Measurements from ENCODE around the gene FAM83F.
A peak's percentile ranks its signal among the peaks of the same experiment; 100 is the strongest.
"Not testable (repeated sequence)": the region's sequence is repeated elsewhere in the genome, so short reads cannot be mapped to it uniquely, and the experiment has no call there.

The FAM83F gene

GRCh38 chr22:40023341-40023841 is 28.6 kb downstream of the FAM83F start:
- Histone ChIP-seq H3K27me3 (ENCODE audit: low read depth, low read length) (peaks cover 10% of the 10 kb centered on the region; the same call in 1 of the 2 replicates), H3K4me2 (ENCODE audit: low read length) (no peak overlapping the region), H3K4me1 (ENCODE audit: low read length) (0 out of 2 replicates have a peak, but pooled peaks cover 3% of the 10 kb centered on the region), H3K4me3 (ENCODE audit: low read length) (no peak overlapping the region), H3K27ac (ENCODE audit: low read length) (no peak overlapping the region), H3K79me2 (ENCODE audit: low read length) (no peaks in the 10 kb centered on the region), H3K9ac (ENCODE audit: low read length) (no peak overlapping the region), H3K9me3 (ENCODE audit: insufficient read depth, low read length) (no peaks in the 10 kb centered on the region), H4K20me1 (ENCODE audit: insufficient read depth, low read length) (no peaks in the 10 kb centered on the region), H2AFZ (ENCODE audit: low read depth, low read length) (no peak overlapping the region), H3K36me3 (replicated peaks; ENCODE audit: low read depth, low read length) (no peaks in the 10 kb centered on the region)
- TF ChIP-seq EZH2phosphoT487 (IDR thresholded peaks at IDR 0.05; ENCODE audit: low read depth): no peak
- TF ChIP-seq, protein P1, sequence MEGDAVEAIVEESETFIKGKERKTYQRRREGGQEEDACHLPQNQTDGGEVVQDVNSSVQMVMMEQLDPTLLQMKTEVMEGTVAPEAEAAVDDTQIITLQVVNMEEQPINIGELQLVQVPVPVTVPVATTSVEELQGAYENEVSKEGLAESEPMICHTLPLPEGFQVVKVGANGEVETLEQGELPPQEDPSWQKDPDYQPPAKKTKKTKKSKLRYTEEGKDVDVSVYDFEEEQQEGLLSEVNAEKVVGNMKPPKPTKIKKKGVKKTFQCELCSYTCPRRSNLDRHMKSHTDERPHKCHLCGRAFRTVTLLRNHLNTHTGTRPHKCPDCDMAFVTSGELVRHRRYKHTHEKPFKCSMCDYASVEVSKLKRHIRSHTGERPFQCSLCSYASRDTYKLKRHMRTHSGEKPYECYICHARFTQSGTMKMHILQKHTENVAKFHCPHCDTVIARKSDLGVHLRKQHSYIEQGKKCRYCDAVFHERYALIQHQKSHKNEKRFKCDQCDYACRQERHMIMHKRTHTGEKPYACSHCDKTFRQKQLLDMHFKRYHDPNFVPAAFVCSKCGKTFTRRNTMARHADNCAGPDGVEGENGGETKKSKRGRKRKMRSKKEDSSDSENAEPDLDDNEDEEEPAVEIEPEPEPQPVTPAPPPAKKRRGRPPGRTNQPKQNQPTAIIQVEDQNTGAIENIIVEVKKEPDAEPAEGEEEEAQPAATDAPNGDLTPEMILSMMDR (IDR thresholded peaks at IDR 0.05; ENCODE audit: low read depth, low read length): no peak

DNA sequence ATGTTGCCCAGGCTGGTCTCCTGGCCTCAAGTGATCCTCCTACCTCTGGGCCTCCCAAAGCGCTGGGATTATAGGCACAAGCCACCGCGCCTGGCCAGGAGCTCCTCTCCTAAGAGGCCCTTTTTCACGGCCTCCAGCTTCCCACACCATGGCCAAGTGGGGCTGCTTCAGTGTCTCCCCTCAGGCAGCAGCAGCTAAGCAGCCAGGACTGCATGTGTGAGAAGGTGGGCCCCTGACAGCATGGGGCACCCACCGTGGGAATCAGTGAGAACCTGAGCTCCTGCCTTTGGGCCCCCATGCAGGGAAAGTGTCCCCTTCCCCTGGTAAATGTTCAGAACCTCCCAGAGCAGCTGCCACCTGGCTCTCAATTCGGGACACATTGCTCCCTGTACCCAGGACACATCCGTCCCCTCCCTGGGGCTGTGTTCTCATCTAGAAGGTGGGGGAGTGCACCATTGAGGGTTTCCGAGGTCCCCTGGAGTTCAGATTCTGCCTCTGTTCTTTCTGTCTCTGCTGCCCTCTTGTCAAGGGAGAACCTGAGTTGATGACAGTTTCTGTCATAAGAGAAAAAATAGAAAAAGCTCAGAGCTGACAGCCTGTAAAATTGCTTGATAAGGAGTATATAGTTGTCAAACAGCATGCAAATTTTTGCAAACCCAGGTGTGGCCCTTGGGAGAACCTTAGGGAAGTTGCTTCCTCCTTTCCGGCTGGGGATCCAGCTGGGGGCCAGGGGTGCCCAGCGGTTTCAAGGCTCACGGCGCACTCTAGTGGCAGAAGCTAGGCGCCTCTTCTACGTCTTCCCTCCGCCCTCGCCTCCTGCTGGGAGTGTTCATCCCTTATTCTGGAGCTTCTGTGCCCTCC is 29.7 kb downstream of the FAM83F start:
- peak overlapping the region; percentile 51 for H2AFZ ChIP-seq (ENCODE audit: low read depth, low read length)
- no peak overlapping the region for H3K27ac ChIP-seq (ENCODE audit: low read length)
- peak overlapping the region; percentile 49 for H3K4me2 ChIP-seq (ENCODE audit: low read length)

GRCh38 chr22:40025062-40025379 is 30.3 kb downstream of the FAM83F start:
- not testable (repeated sequence) for H3K27ac ChIP-seq (ENCODE audit: low read length); H3K9ac ChIP-seq (ENCODE audit: low read length); H3K4me1 ChIP-seq (ENCODE audit: low read length); H4K20me1 ChIP-seq (ENCODE audit: insufficient read depth, low read length); H3K4me3 ChIP-seq (ENCODE audit: low read length); H3K36me3 ChIP-seq (replicated peaks; ENCODE audit: low read depth, low read length); H3K79me2 ChIP-seq (ENCODE audit: low read length); H3K9me3 ChIP-seq (ENCODE audit: insufficient read depth, low read length)
- Histone ChIP-seq H3K4me2 (ENCODE audit: low read length) (peak overlapping the region; percentile 49), H2AFZ (ENCODE audit: low read depth, low read length) (peak overlapping the region; percentile 51), H3K27me3 (ENCODE audit: low read depth, low read length) (peaks cover 10% of the 10 kb centered on the region; the same call in 1 of the 2 replicates)

More for the DNA sequence above, 29.7 kb downstream of the FAM83F start:
- Histone ChIP-seq H3K4me3 (ENCODE audit: low read length) (no peak overlapping the region), H3K9me3 (ENCODE audit: insufficient read depth, low read length) (no peaks in the 10 kb centered on the region), H3K36me3 (replicated peaks; ENCODE audit: low read depth, low read length) (no peaks in the 10 kb centered on the region), H3K9ac (ENCODE audit: low read length) (no peak overlapping the region), H4K20me1 (ENCODE audit: insufficient read depth, low read length) (no peaks in the 10 kb centered on the region), H3K79me2 (ENCODE audit: low read length) (no peaks in the 10 kb centered on the region), H3K4me1 (ENCODE audit: low read length) (0 out of 2 replicates have a peak, but pooled peaks cover 3% of the 10 kb centered on the region), H3K27me3 (ENCODE audit: low read depth, low read length) (peaks cover 10% of the 10 kb centered on the region; the same call in 1 of the 2 replicates)
- TF ChIP-seq EZH2phosphoT487 (IDR thresholded peaks at IDR 0.05; ENCODE audit: low read depth): no peak
- TF ChIP-seq, protein P1 (IDR thresholded peaks at IDR 0.05; ENCODE audit: low read depth, low read length): peak; percentile 97

- H3K27ac ChIP-seq (ENCODE audit: low read length): no peak overlapping the region
- no peaks in the 10 kb centered on the region for H3K36me3 ChIP-seq (replicated peaks; ENCODE audit: low read depth, low read length)
- no peak overlapping the region for H3K4me2 ChIP-seq (ENCODE audit: low read length)
- peaks cover 10% of the 10 kb centered on the region; the same call in 1 of the 2 replicates for H3K27me3 ChIP-seq (ENCODE audit: low read depth, low read length)
- no peaks in the 10 kb centered on the region for H3K79me2 ChIP-seq (ENCODE audit: low read length)
- H4K20me1 ChIP-seq (ENCODE audit: insufficient read depth, low read length): no peaks in the 10 kb centered on the region
- H3K4me3 ChIP-seq (ENCODE audit: low read length): no peak overlapping the region
- no peak overlapping the region for H2AFZ ChIP-seq (ENCODE audit: low read depth, low read length)
- H3K9me3 ChIP-seq (ENCODE audit: insufficient read depth, low read length): no peaks in the 10 kb centered on the region
- no peak overlapping the region for H3K9ac ChIP-seq (ENCODE audit: low read length)
- TF ChIP-seq, protein P1 (IDR thresholded peaks at IDR 0.05; ENCODE audit: low read depth, low read length): no peak
- TF ChIP-seq EZH2phosphoT487 (IDR thresholded peaks at IDR 0.05; ENCODE audit: low read depth): no peak
- H3K4me1 ChIP-seq (ENCODE audit: low read length): 0 out of 2 replicates have a peak, but pooled peaks cover 3% of the 10 kb centered on the region
These were observed 31.1 kb downstream of the FAM83F start for GRCh38 chr22:40025856-40026255.

Measured in OCI-LY3 (cell line).